ENCODE results near the gene HDAC3.
A peak's percentile ranks its signal among the peaks of the same experiment; 100 is the strongest.

HDAC3 gene

DNA sequence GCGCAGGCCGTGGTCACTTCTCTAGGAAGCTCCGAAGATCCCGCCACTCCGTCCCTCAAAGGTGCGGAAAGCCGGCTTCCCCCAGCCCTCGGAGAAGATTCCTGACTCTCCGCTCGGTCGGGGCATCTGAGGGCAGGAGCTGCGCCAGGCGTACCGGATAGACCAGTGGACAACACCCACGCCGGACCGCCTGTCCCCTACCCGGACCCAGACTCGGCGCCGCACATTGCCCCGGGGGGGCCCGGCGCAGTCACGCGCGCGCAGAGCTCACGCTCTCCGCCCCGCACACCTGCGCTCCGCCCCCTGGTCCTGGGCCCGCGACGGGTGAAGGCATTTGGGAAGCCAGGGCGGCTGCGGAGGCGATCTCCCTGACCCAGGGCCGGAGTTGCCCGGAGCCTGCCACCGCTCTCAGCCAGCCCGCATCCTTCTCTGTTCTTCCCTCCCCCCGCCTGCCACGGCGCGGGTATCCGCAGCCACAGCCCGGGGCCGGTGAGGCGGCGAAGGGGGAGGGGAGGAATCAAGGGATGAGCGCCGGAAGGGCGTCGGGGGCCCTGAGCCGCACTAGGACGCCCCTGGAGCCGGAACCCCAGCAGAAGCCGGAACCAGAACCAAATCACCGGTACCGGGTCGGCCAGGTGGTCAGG lies 596 bp upstream of the HDAC3 start:
- no peak for DNase-seq (ENCODE audit: low read depth)
- peak overlapping the region; percentile 98 for H3K4me3 ChIP-seq (replicated peaks; ENCODE audit: low read depth, low read length)

DNA sequence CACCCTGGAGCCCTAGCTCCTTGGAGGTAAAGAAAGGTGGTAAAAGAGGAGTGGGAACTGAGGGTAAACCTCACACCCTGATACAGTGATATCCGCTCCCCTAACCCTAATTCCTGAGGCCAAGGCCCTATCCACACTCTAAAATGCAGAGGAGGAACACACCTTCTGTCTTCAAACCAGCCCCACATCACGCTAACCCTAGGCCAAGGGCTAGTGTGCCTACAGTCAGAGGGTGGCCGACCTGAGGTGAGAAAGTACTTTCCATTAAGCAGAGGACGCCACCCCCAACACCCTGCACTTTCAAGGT lies 590 bp downstream of the HDAC3 start:
- DNase-seq (ENCODE audit: low read depth), result no peak
- TF ChIP-seq, protein P1, sequence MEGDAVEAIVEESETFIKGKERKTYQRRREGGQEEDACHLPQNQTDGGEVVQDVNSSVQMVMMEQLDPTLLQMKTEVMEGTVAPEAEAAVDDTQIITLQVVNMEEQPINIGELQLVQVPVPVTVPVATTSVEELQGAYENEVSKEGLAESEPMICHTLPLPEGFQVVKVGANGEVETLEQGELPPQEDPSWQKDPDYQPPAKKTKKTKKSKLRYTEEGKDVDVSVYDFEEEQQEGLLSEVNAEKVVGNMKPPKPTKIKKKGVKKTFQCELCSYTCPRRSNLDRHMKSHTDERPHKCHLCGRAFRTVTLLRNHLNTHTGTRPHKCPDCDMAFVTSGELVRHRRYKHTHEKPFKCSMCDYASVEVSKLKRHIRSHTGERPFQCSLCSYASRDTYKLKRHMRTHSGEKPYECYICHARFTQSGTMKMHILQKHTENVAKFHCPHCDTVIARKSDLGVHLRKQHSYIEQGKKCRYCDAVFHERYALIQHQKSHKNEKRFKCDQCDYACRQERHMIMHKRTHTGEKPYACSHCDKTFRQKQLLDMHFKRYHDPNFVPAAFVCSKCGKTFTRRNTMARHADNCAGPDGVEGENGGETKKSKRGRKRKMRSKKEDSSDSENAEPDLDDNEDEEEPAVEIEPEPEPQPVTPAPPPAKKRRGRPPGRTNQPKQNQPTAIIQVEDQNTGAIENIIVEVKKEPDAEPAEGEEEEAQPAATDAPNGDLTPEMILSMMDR (IDR thresholded peaks at IDR 0.05; ENCODE audit: low read length, missing control alignments), result no peak
- H3K4me3 ChIP-seq (replicated peaks; ENCODE audit: low read depth, low read length), result peak overlapping the region; percentile 98

More for the DNA sequence above, 596 bp upstream of the HDAC3 start:
- TF ChIP-seq, protein P1 (IDR thresholded peaks at IDR 0.05; ENCODE audit: low read length, missing control alignments), result no peak

DNA sequence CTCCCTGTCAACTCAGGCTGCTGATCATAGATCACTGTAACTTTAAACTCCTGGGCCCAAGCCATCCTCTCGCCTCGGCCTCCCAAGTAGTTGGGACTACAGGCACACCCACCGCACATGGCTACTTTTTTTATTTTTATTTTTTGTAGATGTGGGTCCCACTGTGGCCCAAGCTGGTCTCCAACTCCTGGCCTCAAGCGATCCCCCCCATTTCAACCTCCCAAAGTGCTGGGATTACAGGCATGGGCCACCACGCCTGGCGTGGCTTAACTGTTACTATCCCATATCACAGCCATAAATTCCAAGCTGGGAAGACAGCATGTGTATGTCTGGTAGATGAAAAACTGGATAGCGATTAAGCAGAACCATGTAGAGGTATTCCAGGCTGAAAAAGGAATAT lies 1.0 kb downstream of the HDAC3 start:
- H3K4me3 ChIP-seq (replicated peaks; ENCODE audit: low read depth, low read length), result peak overlapping the region; percentile 98
- no peak for DNase-seq (ENCODE audit: low read depth)
- TF ChIP-seq, protein P1 (IDR thresholded peaks at IDR 0.05; ENCODE audit: low read length, missing control alignments), result no peak

DNA sequence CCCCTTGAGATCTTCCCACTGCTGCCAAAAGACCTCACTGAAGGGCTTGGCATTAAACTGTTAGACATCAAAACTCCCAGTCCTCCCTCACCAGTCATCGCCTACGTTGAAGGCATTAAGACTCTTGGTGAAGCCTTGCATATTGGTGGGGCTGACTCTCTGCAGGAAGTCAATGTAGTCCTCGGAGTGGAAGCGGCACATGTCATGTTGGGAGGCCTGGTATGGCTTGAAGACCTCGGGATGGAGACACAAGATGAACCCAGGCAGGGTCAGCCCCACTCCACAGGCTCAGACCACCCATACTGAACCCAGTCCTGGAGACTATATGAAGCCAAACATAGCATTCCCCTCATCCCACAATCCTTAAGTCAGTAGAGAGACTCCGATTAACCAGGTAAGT lies 1.9 kb downstream of the HDAC3 start:
- TF ChIP-seq, protein P1 (IDR thresholded peaks at IDR 0.05; ENCODE audit: low read length, missing control alignments), result no peak
- no peak for DNase-seq (ENCODE audit: low read depth)
- no peak overlapping the region for H3K4me3 ChIP-seq (replicated peaks; ENCODE audit: low read depth, low read length)

DNA sequence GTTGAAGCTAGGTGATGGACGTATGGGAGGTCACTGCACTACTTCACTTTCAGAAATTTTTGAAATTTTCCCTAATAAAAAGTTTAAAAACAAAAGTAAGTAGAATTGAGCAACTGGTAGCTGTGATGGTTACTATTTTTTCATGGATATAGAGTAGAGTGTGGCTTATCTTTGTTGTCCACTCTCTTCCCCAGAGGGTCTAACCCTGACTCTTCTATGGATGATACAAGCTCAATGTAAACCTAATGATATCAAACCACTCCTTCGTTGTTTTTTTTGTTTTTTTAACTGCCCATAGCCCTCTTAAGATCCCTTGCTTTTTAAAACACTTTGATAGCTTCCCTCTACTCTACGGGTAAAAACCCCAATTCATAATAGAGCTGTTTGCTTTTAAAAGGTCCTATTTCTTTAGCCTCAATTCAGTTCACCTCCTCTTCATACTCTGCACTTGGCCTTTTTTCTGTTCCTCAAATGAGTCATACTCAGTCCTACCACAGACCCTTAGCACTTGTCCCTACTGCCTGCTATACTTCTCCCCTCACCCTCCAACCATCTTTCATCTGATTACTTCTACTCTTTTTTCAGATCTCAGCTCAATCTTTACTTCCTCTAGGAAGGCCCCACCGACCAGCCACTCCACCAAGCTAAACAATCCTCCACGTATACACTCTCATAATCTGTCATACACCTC lies 2.6 kb downstream of the HDAC3 start:
- TF ChIP-seq, protein P1 (IDR thresholded peaks at IDR 0.05; ENCODE audit: low read length, missing control alignments), result no peak
- DNase-seq (ENCODE audit: low read depth), result no peak
- H3K4me3 ChIP-seq (replicated peaks; ENCODE audit: low read depth, low read length), result no peak overlapping the region

DNA sequence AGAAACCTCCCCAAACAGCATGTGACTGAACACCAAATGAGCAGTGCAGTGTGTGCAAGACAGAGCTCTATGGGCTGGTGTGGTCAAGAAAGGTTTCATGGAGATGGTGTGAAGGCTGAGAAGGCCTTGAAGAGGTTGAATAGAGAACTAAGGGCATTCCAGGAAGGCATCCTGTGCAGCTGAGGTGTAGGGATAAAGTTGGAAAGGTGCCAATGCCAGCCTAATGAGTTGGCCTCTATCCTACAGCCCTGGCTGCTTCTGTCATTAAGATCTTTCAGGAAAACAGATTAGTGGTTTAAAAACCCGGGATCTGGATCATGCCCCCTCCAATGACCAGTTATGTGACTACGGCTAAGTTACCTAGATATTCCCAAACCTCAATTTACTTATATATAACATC lies 4.0 kb downstream of the HDAC3 start:
- no peak for DNase-seq (ENCODE audit: low read depth)
- TF ChIP-seq, protein P1 (IDR thresholded peaks at IDR 0.05; ENCODE audit: low read length, missing control alignments), result no peak
- H3K4me3 ChIP-seq (replicated peaks; ENCODE audit: low read depth, low read length), result no peak overlapping the region
